Activated naive CD8-positive, alpha-beta T cell treated with anti-CD3 and anti-CD28 coated beads, Interleukin-2, amount 10 ng/mL, durations not matched to agents 7 days and 5 days (primary cell): Measurements from ENCODE around the gene HILPDA. TPM values are rescaled to one million over a fixed set of nuclear protein-coding genes. Genes with fewer than 3 reads are reported as not detected.
"Not testable (repeated sequence)": the region's sequence is repeated elsewhere in the genome, so short reads cannot be mapped to it uniquely, and the experiment has no call there.

Experiments used
- ATAC-seq: fragments of 150-1000 bp; cut with Tn5 transposase; one replicate; pipeline ENCODE4 v1.10.0; 2021; ENCODE audit warnings: low read depth, moderate library complexity
- POLR2A ChIA-PET: fragments of 350-600 bp; sonication (Branson Sonifier 250); formaldehyde crosslinking; loops from one replicate; lab custom pipeline; 2021; ENCODE audit warnings: antibody characterized with exemption; lab: Charles Lee
- DNase-seq: peaks from one replicate; pipeline ENCODE4 v3.0.0; 2021
- H3K27ac Mint-ChIP-seq: one replicate; pipeline ENCODE4 v1.8.0; 2022; ENCODE audit warnings: mild to moderate bottlenecking, mixed read lengths
- H3K27me3 Mint-ChIP-seq: one replicate; pipeline ENCODE4 v1.8.0; 2022; ENCODE audit warnings: mild to moderate bottlenecking, moderate library complexity, mixed read lengths
- H3K36me3 Mint-ChIP-seq: one replicate; pipeline ENCODE4 v1.8.0; 2021; ENCODE audit warnings: mild to moderate bottlenecking, mixed read lengths
- H3K4me1 Mint-ChIP-seq: one replicate; pipeline ENCODE4 v1.8.0; 2021; ENCODE audit warnings: mixed read lengths
- H3K4me3 Mint-ChIP-seq: one replicate; pipeline ENCODE4 v1.8.0; 2022; ENCODE audit warnings: mild to moderate bottlenecking, moderate library complexity, mixed read lengths
- H3K9me3 Mint-ChIP-seq: one replicate; pipeline ENCODE4 v1.8.0; 2021; ENCODE audit warnings: mixed read lengths
- total RNA-seq, 2 experiments: library from RNA; stranded (reverse); gene quantifications; one replicate each; pipeline ENCODE4 v1.2.3, GENCODE V29; 2021

Gene HILPDA
- total RNA-seq, 2 experiments from 2014 or later, result 27.8 to 28.4 TPM

GRCh38 chr7:128456255-128456725 is 612 bp downstream of the HILPDA start:
- Mint-ChIP-seq H3K9me3 (no peaks in the 10 kb centered on the region), H3K27ac (peak overlapping the region; percentile 97), H3K36me3 (peaks cover 25% of the 10 kb centered on the region), H3K27me3 (peaks cover 3% of the 10 kb centered on the region), H3K4me1 (peaks cover 35% of the 10 kb centered on the region), H3K4me3 (peak overlapping the region; percentile 96)
- DNase-seq (no peak), ATAC-seq (no peak)
- POLR2A ChIA-PET, result interaction anchor here (0.6 to 1.5 kb wide), 3 partner anchors 21 to 112 kb away, joined by 3 to 5 read pairs (median 4); partner anchors contain the start of gene RBM28

GRCh38 chr7:128457385-128457784 is 1.7 kb downstream of the HILPDA start:
- not testable (repeated sequence) for ATAC-seq
- H3K27ac Mint-ChIP-seq, result peak overlapping the region; percentile 56

GRCh38 chr7:128458956-128459355 is 3.3 kb downstream of the HILPDA start:
- peak; percentile 8 for ATAC-seq

More at GRCh38 chr7:128457385-128457784, 1.7 kb downstream of the HILPDA start:
- POLR2A ChIA-PET, DNase-seq, H3K9me3 Mint-ChIP-seq, H3K27me3 Mint-ChIP-seq: not testable (repeated sequence)
- Mint-ChIP-seq H3K36me3 (peaks cover 25% of the 10 kb centered on the region), H3K4me3 (peak overlapping the region; percentile 96), H3K4me1 (peaks cover 35% of the 10 kb centered on the region)

GRCh38 chr7:128459394-128459878 is 3.8 kb downstream of the HILPDA start:
- DNase-seq (peak; percentile 52), ATAC-seq (peak; percentile 42)
- Mint-ChIP-seq H3K9me3 (no peaks in the 10 kb centered on the region), H3K4me3 (peak overlapping the region; percentile 96), H3K36me3 (peaks cover 28% of the 10 kb centered on the region), H3K27ac (peak overlapping the region; percentile 83), H3K4me1 (peaks cover 33% of the 10 kb centered on the region), H3K27me3 (no peaks in the 10 kb centered on the region)
- POLR2A ChIA-PET, result interaction anchor here (1.0 to 1.4 kb wide), 2 partner anchors 29 to 32 kb away, joined by 3 to 5 read pairs; no protein-coding TSS in a partner anchor

More at GRCh38 chr7:128458956-128459355, 3.3 kb downstream of the HILPDA start:
- POLR2A ChIA-PET, result interaction anchor here (1.4 kb wide), 1 partner anchor 32 kb away, joined by 5 read pairs; no protein-coding TSS in a partner anchor
- no peak for DNase-seq
- no peaks in the 10 kb centered on the region for H3K9me3 Mint-ChIP-seq
- no peaks in the 10 kb centered on the region for H3K27me3 Mint-ChIP-seq
- H3K4me1 Mint-ChIP-seq, result peaks cover 33% of the 10 kb centered on the region
- H3K36me3 Mint-ChIP-seq, result peaks cover 26% of the 10 kb centered on the region
- H3K4me3 Mint-ChIP-seq, result peak overlapping the region; percentile 96
- H3K27ac Mint-ChIP-seq, result peak overlapping the region; percentile 86

GRCh38 chr7:128462460-128462859 is 6.8 kb downstream of the HILPDA start:
- DNase-seq (no peak), ATAC-seq (no peak)
- Mint-ChIP-seq H3K27ac (no peak overlapping the region), H3K36me3 (peaks cover 31% of the 10 kb centered on the region), H3K27me3 (no peaks in the 10 kb centered on the region), H3K9me3 (no peaks in the 10 kb centered on the region), H3K4me3 (no peak overlapping the region), H3K4me1 (peaks cover 23% of the 10 kb centered on the region)
- POLR2A ChIA-PET, result no interaction called here

- ATAC-seq, H3K27me3 Mint-ChIP-seq, H3K27ac Mint-ChIP-seq, DNase-seq, POLR2A ChIA-PET, H3K9me3 Mint-ChIP-seq, H3K4me3 Mint-ChIP-seq: not testable (repeated sequence)
- peaks cover 17% of the 10 kb centered on the region for H3K4me1 Mint-ChIP-seq
- H3K36me3 Mint-ChIP-seq, result peaks cover 24% of the 10 kb centered on the region
Measured at GRCh38 chr7:128463345-128463744, 7.7 kb downstream of the HILPDA start.

GRCh38 chr7:128463933-128464332 is 8.3 kb downstream of the HILPDA start:
- H3K9me3 Mint-ChIP-seq, DNase-seq, POLR2A ChIA-PET, H3K4me3 Mint-ChIP-seq, ATAC-seq, H3K27ac Mint-ChIP-seq, H3K27me3 Mint-ChIP-seq: not testable (repeated sequence)
- peaks cover 18% of the 10 kb centered on the region for H3K36me3 Mint-ChIP-seq
- peaks cover 12% of the 10 kb centered on the region for H3K4me1 Mint-ChIP-seq

- H3K9me3 Mint-ChIP-seq, DNase-seq, ATAC-seq, H3K4me1 Mint-ChIP-seq, POLR2A ChIA-PET, H3K27me3 Mint-ChIP-seq, H3K4me3 Mint-ChIP-seq, H3K27ac Mint-ChIP-seq: not testable (repeated sequence)
- peaks cover 10% of the 10 kb centered on the region for H3K36me3 Mint-ChIP-seq
Measured at GRCh38 chr7:128466871-128467270, 11.2 kb downstream of the HILPDA start.

- peak within 1 kb of the TSS; percentile 92 for H3K4me3 Mint-ChIP-seq
Measured at GRCh38 chr7:128476402-128477335, 21.0 kb downstream of the HILPDA start, which contains the start of gene METTL2B. Gene METTL2B (plus strand): TSS chr7:128476748. CDS start chr7:128476766, 18 bp downstream.

GRCh38 chr7:128477336-128477690 is 21.6 kb downstream of the HILPDA start:
- H3K9me3 Mint-ChIP-seq, H3K27me3 Mint-ChIP-seq, H3K36me3 Mint-ChIP-seq, ATAC-seq, DNase-seq, POLR2A ChIA-PET: not testable (repeated sequence)
- Mint-ChIP-seq H3K4me1 (peaks cover 15% of the 10 kb centered on the region), H3K4me3 (peak overlapping the region; percentile 92), H3K27ac (peak overlapping the region; percentile 92)

More at GRCh38 chr7:128476402-128477335, 21.0 kb downstream of the HILPDA start, which contains the start of gene METTL2B:
- POLR2A ChIA-PET, H3K27me3 Mint-ChIP-seq, H3K36me3 Mint-ChIP-seq, H3K9me3 Mint-ChIP-seq: not testable (repeated sequence)
- Mint-ChIP-seq H3K27ac (peak within 1 kb of the TSS; percentile 92), H3K4me1 (peaks cover 15% of the 10 kb centered on the region)
- ATAC-seq, result peak; percentile 93
- peak; percentile 86 for DNase-seq

- peaks cover 15% of the 10 kb centered on the region for H3K4me1 Mint-ChIP-seq
- H3K36me3 Mint-ChIP-seq, ATAC-seq, H3K27me3 Mint-ChIP-seq, POLR2A ChIA-PET, H3K27ac Mint-ChIP-seq, DNase-seq, H3K9me3 Mint-ChIP-seq, H3K4me3 Mint-ChIP-seq: not testable (repeated sequence)
Measured at GRCh38 chr7:128479082-128479481, 23.4 kb downstream of the HILPDA start.

- POLR2A ChIA-PET, H3K9me3 Mint-ChIP-seq, ATAC-seq: not testable (repeated sequence)
Measured at GRCh38 chr7:128488134-128488533, 32.5 kb downstream of the HILPDA start.

GRCh38 chr7:128497405-128497804 is 41.7 kb downstream of the HILPDA start:
- H3K9me3 Mint-ChIP-seq, result no peaks in the 10 kb centered on the region
- peaks cover 11% of the 10 kb centered on the region for H3K36me3 Mint-ChIP-seq
- no peaks in the 10 kb centered on the region for H3K27me3 Mint-ChIP-seq
- H3K4me3 Mint-ChIP-seq, result no peak overlapping the region
- no peak for ATAC-seq
- no peak overlapping the region for H3K27ac Mint-ChIP-seq
- POLR2A ChIA-PET, result no interaction called here
- H3K4me1 Mint-ChIP-seq, result no peaks in the 10 kb centered on the region
- DNase-seq, result no peak

More at GRCh38 chr7:128488134-128488533, 32.5 kb downstream of the HILPDA start:
- not testable (repeated sequence) for H3K36me3 Mint-ChIP-seq, H3K4me3 Mint-ChIP-seq, H3K27ac Mint-ChIP-seq, H3K27me3 Mint-ChIP-seq, H3K4me1 Mint-ChIP-seq, DNase-seq
